Activated CD8-positive, alpha-beta memory T cell treated with anti-CD3 and anti-CD28 coated beads, Interleukin-2, amount 50 U/mL, for 1 hour (primary cell): ENCODE data around the gene KRTAP10-4.
"Not testable (repeated sequence)": the region's sequence is repeated elsewhere in the genome, so short reads cannot be mapped to it uniquely, and the experiment has no call there.

Experiments used
- DNase-seq: peaks from one replicate; pipeline ENCODE4 v3.0.0-alpha.2; 2020; ENCODE audit errors: extremely low read depth

Gene KRTAP10-4

GRCh38 chr21:44533891-44534627 is 39.5 kb upstream of the KRTAP10-4 start:
- no peak for DNase-seq

- DNase-seq, result no peak
Measured at GRCh38 chr21:44534688-44535087, 38.8 kb upstream of the KRTAP10-4 start.

- DNase-seq, result no peak
Measured at GRCh38 chr21:44535963-44536362, 37.6 kb upstream of the KRTAP10-4 start.

- no peak for DNase-seq
Measured at GRCh38 chr21:44537930-44538911, 35.3 kb upstream of the KRTAP10-4 start.

GRCh38 chr21:44539046-44539445 is 34.5 kb upstream of the KRTAP10-4 start:
- DNase-seq, result no peak

GRCh38 chr21:44539991-44540666 is 33.4 kb upstream of the KRTAP10-4 start, which contains the start of gene KRTAP10-1:
Gene KRTAP10-1, minus strand, starts transcription at chr21:44540195. Its CDS starts 45 bp downstream, at chr21:44540150.
- DNase-seq, result no peak

- no peak for DNase-seq
Measured at GRCh38 chr21:44540741-44541288, 32.7 kb upstream of the KRTAP10-4 start.

GRCh38 chr21:44542716-44543115 is 30.8 kb upstream of the KRTAP10-4 start:
- DNase-seq, result no peak

- DNase-seq, result no peak
Measured at GRCh38 chr21:44544566-44544965, 29.0 kb upstream of the KRTAP10-4 start.

- no peak for DNase-seq
Measured at GRCh38 chr21:44547656-44548331, 25.7 kb upstream of the KRTAP10-4 start.

- DNase-seq, result no peak
Measured at GRCh38 chr21:44548381-44548780, 25.1 kb upstream of the KRTAP10-4 start.

- DNase-seq, result no peak
Measured at GRCh38 chr21:44548922-44549321, 24.6 kb upstream of the KRTAP10-4 start.

GRCh38 chr21:44549525-44550211 is 23.9 kb upstream of the KRTAP10-4 start:
- DNase-seq, result no peak

GRCh38 chr21:44550285-44550684 is 23.2 kb upstream of the KRTAP10-4 start:
- not testable (repeated sequence) for DNase-seq

- no peak for DNase-seq
Measured at GRCh38 chr21:44550807-44551206, 22.7 kb upstream of the KRTAP10-4 start.

GRCh38 chr21:44551340-44551961 is 22.1 kb upstream of the KRTAP10-4 start, which contains the start of gene KRTAP10-2:
Gene KRTAP10-2, minus strand, starts transcription at chr21:44551505. Its CDS starts 47 bp downstream, at chr21:44551458.
- no peak for DNase-seq

- DNase-seq, result no peak
Measured at GRCh38 chr21:44552136-44552535, 21.4 kb upstream of the KRTAP10-4 start.

- no peak for DNase-seq
Measured at GRCh38 chr21:44552681-44553080, 20.8 kb upstream of the KRTAP10-4 start.

- DNase-seq, result no peak
Measured at GRCh38 chr21:44555200-44555875, 18.2 kb upstream of the KRTAP10-4 start.
